NB4 (cell line): ENCODE data around the gene NUDT8.

Source experiments
- DNase-seq: peaks from one replicate; pipeline ENCODE4 v3.0.0; 2010; ENCODE audit warnings: low read depth
- H3K4me3 ChIP-seq: one replicate; pipeline ENCODE4 v1.5.1; 2011; ENCODE audit warnings: mild to moderate bottlenecking, low read depth, low read length, moderate library complexity
- CTCF ChIP-seq: IDR thresholded peaks from one replicate; pipeline ENCODE4 v1.5.1; 2012; ENCODE audit warnings: low read depth, low read length
- MYC ChIP-seq: IDR thresholded peaks from 2 replicates; pipeline ENCODE4 v1.6.1; 2011; ENCODE audit warnings: low read depth, low read length
- POLR2A ChIP-seq: IDR thresholded peaks from 2 replicates; pipeline ENCODE4 v1.6.1; 2011; ENCODE audit warnings: mild to moderate bottlenecking; ENCODE audit not compliant: insufficient read length; ENCODE audit errors: extremely low read depth
- TF ChIP-seq, protein P1 (sequence below): IDR thresholded peaks from 2 replicates; pipeline ENCODE4 v1.6.1; 2011; ENCODE audit warnings: low read depth, low read length

Gene NUDT8

DNA sequence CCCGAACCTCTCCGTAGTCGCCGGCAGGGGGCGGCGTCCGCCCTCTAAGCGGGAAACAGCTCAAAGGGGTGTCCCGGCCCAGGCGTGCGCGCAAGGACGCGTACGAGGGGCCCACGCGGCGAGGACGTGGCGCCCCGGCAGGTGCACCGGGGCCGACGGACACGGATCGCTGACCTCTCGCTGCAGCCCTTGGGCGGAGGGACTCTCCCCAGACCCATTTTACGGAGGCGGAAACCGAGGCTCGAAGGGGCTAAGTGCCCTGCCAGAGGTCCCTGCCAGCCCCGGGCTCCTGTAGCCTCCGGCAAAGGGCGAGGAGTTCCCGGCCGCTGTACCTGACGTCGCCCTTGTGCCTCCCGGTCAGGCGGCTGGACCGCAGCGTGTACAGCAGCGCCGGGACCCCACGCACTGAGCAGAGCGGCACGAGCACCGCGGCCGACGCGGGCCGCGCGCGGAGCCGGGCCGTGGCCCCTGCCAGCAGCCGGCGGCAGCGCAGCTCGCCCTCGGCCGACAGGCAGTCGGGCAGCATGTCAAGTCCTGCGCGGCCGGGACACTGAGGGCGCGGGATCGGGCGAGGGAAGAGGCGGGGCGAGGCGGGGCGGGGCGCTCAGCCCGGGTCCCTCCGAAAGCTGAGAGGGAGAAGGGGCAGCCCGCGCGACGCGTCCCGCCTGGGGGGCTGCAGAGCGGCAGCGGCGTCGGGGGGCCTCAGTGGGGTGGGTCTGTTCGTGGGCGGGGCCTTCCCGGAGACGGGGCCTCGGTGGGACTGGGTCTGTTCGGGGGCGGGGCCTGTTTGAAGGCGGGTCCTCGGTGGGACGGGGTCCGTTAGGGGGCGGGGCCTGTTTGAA, at the start of gene NUDT8:
TSS of gene NUDT8 (minus strand) at position 552 of the 842 bp plus-strand sequence. CDS start at position 526, 26 bp downstream.
- peak within 1 kb of the TSS; percentile 57 for H3K4me3 ChIP-seq
- peak; percentile 93 for DNase-seq
- TF ChIP-seq CTCF (peak; percentile 80), MYC (peak; percentile 92), POLR2A (peak; percentile 80)
- TF ChIP-seq, protein P1, sequence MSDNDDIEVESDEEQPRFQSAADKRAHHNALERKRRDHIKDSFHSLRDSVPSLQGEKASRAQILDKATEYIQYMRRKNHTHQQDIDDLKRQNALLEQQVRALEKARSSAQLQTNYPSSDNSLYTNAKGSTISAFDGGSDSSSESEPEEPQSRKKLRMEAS = peak; percentile 88

- no peak overlapping the region for H3K4me3 ChIP-seq
- DNase-seq = no peak
- TF ChIP-seq CTCF (no peak), POLR2A (no peak), MYC (no peak)
- TF ChIP-seq, protein P1 = no peak
Observed at GRCh38 chr11:67675058-67675747, 45.5 kb upstream of the NUDT8 start.

DNA sequence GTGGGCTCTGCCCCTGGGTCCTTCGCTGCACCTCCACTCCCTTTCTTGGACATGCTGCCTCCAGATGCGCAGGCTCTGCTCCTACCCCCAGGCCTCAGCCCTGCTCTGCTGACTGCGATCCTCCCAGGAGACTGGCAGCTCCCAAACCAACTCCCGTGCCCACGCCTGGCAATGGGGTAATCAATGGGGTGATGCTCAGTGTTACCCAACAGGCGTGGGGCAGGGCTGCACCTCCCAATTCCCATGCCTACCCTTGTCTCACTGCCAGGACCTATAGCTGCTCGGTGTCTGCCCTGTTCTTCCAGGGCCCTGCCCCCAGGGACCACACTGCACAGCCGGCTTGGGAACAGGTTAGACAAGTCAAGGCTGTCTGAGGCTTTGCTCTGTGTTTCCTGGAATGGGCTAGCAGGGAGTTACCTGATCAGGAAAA, 44.7 kb upstream of the NUDT8 start, which contains the start of gene ALDH3B2:
TSS of gene ALDH3B2 (minus strand) at position 182 of the 430 bp plus-strand sequence. CDS start 7,688 bp downstream, outside the sequence.
- no peak for DNase-seq
- no peak within 1 kb of the TSS for H3K4me3 ChIP-seq
- TF ChIP-seq POLR2A = no peak

DNA sequence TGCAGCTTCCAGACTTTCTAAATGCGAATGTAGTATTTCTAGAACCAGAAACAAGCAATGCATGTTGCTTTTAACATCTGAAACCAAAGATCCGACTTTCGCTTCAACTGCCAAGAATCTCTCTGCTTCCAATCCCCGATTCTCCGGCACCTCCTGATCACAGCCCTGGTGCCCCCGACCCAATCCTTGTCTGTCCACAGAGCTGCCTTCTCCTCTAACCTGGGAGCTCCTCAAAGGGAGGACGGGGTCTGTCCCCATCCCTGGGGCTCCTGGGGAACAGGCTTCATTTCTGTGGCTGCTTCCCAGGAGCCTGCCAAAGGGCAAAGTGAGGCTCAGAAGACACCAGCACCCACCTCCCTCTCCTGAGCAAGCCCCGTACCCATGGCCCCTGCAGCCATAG, 44.2 kb upstream of the NUDT8 start:
- no peak for TF ChIP-seq POLR2A
- no peak for TF ChIP-seq CTCF
- TF ChIP-seq, protein P1 = no peak
- TF ChIP-seq MYC = no peak
- no peak overlapping the region for H3K4me3 ChIP-seq
- DNase-seq = no peak

- DNase-seq = no peak
- no peak overlapping the region for H3K4me3 ChIP-seq
- no peak for TF ChIP-seq MYC
- TF ChIP-seq, protein P1 = no peak
- no peak for TF ChIP-seq CTCF
- no peak for TF ChIP-seq POLR2A
Observed at GRCh38 chr11:67673358-67673757, 43.6 kb upstream of the NUDT8 start.

DNA sequence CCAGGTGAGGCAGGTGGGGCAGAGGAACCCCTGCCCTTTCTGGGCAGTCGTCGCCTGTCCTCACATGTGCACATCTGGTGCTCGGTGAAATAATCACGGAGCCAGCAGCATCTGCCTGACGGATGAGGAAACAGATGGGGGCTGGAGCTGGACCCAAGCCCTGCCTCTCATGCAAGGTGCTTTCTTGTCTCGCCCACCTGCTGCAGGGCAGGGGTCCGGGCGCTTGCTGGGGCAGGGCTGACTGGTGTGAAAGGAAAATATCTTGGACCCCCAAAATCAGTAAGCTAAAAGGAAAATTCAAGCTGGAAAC, 41.4 kb upstream of the NUDT8 start:
- no peak overlapping the region for H3K4me3 ChIP-seq
- no peak for DNase-seq
- no peak for TF ChIP-seq CTCF
- no peak for TF ChIP-seq MYC
- TF ChIP-seq POLR2A = no peak
- TF ChIP-seq, protein P1 = no peak
